Measurements from ENCODE around the gene CDC23. TPM values are rescaled to one million over a fixed set of nuclear protein-coding genes. Genes with fewer than 3 reads are reported as not detected.
"Not testable (repeated sequence)": the region's sequence is repeated elsewhere in the genome, so short reads cannot be mapped to it uniquely, and the experiment has no call there.

The CDC23 gene, protein sequence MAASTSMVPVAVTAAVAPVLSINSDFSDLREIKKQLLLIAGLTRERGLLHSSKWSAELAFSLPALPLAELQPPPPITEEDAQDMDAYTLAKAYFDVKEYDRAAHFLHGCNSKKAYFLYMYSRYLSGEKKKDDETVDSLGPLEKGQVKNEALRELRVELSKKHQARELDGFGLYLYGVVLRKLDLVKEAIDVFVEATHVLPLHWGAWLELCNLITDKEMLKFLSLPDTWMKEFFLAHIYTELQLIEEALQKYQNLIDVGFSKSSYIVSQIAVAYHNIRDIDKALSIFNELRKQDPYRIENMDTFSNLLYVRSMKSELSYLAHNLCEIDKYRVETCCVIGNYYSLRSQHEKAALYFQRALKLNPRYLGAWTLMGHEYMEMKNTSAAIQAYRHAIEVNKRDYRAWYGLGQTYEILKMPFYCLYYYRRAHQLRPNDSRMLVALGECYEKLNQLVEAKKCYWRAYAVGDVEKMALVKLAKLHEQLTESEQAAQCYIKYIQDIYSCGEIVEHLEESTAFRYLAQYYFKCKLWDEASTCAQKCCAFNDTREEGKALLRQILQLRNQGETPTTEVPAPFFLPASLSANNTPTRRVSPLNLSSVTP
- total RNA-seq = 18.1 TPM
- long read RNA-seq, transcript CDC23-202 (16 exons, 3,155 nt) = major isoform, 21 of 26 reads
- long read RNA-seq, partial matches to known transcripts = 3 of 26 reads
- long read RNA-seq, other reads (novel, unspliced or antisense) = 0 of 26 reads

DNA sequence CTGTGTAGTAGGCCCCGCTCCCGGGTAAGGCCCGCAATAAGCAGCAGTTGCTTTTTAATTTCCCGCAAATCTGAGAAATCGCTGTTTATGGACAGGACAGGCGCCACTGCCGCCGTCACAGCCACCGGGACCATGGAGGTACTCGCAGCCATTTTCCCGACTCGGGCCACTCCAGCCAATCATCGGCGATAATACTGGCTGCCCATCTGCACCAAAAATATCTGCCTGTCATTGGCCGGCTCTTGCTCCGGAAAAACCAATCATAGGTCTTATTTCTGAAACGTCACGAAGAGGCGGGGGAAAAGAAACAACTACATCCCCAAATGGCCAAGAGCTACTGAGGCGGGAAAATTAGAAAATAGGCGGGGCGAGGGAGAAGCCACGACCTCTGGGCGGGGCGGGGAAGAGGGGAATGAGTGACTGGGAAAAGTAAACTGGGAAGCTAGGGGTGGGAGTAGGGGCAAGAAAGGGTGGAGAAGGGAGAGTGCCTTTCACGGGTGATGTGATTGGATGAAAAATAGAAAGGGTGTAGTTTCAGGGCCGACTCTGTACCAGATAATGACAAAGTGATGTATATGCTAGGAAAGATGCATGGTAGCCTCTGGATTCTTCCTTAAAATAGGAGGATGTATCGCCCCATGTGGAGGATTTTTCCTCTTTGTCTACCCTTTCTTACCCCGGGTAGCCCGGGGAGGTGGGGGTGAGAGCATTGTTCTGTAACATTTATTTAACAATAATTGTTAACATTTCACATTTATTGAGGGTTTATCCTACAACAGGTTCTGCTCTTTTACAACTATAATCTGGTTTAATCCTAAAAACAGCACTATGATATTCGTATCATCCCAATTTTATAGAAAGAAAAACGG is at the start of gene CDC23:
CDC23 (minus strand) TSS at position 163 of the 869 bp plus-strand sequence; CDS start at position 152, 11 bp downstream.
- DNase-seq (ENCODE audit: low spot score) = peak; percentile 94

DNA sequence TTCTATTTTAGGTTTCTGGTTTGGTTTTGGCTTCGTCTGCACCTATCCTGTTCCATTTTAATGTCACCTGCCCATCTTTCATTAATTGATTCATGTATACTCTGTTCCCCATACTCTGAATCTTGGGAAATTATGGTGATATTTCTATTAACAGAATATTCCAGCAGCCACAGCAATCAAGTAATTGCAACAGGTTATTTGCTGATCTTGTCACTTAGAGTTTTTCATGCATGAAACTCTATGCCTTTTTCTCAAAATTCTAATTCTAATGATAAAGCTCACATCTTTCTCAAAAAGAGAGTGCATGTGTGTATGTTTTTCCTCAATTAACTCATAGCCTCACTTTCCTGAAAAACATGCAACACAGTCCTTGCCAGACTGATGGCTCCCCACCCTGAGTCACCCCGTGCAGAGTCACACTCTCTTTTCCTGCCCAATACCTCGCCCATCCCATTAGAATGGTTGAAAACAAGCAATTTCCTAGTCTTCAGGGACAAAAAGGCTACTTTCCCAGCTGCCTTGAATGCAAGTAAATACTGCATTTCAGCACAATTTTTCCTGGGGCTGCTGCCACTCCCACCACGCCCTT is 45.7 kb upstream of the CDC23 start:
- no peak for DNase-seq (ENCODE audit: low spot score)

DNA sequence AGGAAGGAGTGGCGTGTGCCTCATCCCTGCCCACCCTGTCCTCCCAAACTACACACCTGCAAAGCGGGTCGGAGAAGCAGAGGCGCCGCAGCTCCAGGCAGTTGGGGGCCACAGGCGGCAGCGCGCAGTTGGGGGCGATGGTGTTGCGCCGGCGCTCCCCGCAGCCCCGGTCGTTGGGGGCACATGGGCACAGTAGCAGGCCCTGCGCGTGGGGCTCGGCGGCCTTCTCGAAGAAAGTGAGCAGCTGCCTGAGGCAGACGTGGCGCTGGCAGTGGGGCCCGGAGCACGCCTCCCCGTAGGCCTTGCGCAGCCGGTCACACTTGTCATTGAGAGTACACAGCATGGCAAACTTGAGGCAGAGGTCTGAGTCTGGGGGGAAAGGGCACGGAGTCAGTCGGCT is 44.5 kb upstream of the CDC23 start:
- no peak for DNase-seq (ENCODE audit: low spot score)

DNA sequence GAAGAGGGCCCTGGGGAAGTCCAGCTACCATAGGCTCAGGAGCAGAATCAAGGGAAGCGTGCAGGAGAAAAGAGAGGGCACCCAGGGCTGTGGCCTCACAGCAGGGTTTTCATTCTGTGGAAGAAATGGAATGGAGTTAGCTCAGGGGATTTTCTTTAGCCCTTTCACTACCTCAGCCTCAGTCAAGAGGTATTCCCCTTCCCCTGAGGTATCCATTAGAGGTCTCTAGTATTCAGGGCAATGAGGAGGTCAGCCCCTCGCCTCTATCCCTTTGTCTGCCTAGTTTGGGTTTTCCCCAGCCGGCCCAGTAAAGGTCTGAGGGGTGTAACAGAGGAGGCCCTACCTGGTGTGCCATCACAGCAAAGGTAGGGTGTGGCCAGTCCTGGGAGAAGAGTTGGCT is 39.8 kb upstream of the CDC23 start:
- no peak for DNase-seq (ENCODE audit: low spot score)

DNA sequence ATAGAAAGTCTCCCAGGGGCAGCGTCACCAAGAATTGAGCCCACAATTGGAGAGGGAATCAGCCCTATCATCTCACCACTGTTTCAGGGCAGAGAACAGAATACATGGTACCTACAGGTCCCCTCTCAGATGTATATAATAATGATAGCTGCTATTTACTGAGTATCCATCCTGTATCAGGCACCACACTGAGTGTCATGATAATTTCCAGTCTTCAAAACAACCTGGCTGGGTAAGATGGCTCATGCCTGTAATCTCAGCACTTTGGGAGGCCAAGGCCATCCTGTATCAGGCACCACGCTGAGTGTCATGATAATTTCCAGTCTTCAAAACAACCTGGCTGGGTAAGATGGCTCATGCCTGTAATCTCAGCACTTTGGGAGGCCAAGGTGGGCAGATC is 34.7 kb upstream of the CDC23 start:
- DNase-seq (ENCODE audit: low spot score) = not testable (repeated sequence)

DNA sequence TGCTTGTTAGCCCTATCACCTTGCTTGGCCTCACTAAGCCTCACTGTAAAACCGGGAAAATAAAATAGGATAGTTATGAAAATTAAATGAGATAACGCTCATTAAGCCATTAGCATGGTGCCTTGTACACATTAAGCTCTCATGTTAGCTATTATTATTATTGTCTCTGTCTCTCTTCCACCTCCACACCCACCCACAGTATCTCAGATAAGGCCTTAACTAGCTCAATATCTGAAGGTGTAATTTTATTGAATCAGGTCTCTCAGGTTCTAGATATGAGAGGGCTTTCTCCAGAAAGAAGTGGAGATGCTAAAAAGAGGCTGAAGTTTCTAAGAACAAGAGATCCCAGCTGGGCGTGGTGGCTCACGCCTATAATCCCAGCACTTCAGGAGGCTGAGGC is 33.7 kb upstream of the CDC23 start:
- DNase-seq (ENCODE audit: low spot score) = no peak

DNA sequence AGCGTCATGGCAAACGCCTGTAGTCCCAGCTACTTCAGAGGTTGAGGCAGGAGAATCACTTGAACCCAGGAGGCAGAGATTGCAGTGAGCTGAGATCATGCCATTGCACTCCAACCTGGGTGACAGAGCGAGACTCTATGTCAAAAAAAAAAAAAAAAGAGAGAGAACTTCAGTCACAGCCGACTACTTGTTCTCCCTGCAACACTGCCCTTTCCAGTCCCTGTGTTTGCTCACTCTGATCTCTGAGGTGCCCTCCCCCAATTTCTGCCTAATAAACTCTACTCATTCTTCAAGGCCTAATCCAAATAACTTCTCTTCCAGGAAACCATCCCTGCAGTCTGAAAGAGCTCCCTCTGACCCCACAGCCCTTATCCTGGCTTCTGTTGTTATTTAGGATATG is 33.2 kb upstream of the CDC23 start:
- no peak for DNase-seq (ENCODE audit: low spot score)

DNA sequence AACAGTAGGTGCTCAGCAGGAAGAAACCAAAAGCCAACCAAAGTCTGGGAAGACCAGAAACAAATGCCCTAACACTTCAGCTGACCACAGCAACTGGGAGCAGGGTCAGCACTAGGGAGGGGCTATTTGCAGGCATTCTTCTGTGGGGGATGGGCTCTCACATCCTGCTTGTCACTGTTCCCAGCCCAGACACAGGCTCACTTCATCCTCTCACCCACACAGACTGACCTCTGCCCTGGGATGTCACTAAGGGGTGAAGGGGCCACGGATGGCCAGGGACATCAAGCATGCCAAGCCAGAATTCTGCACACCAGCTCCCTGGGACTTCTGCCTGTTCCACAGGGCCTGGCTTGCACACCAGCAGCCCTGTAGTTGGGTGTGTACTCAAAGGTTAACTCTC is 32.6 kb upstream of the CDC23 start:
- DNase-seq (ENCODE audit: low spot score) = no peak

DNA sequence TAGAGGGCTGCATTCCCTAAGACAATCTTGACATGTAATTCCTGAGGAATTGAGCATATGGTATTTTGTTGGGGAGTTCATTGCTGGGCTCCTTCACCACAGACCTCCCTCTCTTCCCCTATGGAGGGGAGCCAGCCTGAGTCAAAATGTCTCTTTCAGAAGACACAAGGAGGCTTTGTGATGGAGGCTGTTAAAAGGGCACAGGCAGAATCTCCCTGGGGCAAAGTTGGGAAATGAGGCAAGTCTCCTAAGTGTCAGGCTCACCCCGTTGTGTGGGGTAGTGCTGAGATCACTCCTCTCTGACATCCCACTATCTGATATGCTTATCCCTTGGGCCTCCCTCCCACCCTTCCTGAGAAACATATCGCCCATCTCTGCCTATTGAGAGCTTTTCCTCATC is 30.7 kb upstream of the CDC23 start:
- DNase-seq (ENCODE audit: low spot score) = no peak

DNA sequence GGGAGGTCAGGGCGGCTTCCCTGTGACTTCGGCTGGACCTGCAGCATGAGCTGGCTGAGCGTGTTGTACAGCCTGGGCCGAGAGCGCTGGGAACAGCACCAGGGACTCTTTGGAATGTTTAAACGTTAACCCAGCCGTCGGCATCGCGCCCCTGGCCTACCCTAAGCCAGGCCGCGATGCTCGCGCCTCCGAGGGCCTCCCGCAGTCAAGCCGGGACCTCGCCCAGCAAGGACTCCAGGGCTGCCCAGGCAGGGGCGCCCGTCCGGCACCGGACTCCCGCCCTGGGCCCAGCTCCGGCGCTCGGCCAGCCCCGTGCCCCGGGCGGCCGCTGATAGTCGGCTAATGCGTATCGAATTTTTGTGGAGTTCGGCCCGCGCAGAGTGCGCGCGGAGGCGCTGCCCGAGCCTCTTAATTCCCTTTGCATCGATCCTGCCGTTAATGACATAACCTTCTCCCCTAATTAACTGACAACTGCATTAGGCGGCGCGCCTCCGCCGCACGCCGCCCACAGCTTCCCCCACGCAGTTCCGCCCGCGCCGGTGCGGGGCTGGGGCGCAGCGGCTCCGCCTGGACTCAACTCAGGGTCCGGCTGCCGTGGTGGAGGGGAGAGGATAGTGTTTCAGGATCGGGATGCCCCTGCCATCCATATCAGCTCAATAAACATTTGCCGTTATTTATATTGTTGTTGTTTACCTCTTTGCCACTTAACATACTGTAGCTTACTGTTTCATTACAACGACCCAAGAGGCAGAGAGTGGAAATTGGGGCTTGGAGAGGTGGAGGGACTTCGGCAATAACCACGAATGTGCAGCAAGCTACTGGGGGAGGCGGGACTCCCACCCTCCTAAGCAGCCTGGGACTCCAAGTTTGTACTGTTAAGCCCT is 28.8 kb upstream of the CDC23 start:
- no peak for DNase-seq (ENCODE audit: low spot score)

DNA sequence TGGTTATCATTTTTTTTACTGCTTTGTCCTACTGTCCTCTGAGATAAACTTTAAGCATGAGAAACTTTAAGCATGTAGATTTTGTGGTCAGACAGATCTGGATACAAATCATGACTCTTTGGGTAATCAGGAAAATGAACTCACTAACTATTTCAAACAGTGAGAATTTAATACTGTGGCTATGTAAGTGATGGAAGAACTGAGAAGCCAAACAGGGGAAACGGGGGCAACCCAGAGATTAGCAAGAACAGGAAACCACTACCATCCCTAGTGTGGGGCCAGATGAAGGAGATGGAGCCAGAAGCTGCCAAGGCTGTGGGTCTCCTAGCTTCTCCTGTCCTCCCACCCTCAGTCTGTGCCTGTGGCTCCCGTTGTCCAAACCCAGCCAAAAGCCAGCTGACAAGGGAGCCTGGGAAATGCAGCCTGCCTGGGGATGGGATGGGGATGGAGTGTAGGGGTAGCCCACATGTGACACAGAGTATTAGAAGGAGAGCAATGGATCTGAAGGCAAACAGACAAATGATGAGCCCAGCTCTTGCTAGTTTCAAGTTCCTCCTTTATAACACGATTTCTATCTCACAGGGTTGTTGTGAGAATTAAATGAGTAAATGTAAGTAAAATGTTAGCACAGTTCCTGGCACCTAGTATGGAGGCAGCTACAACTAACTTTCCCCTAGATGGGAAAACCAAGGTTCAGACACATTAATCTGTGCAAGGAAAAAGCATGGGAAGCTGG is 27.7 kb upstream of the CDC23 start:
- no peak for DNase-seq (ENCODE audit: low spot score)

DNA sequence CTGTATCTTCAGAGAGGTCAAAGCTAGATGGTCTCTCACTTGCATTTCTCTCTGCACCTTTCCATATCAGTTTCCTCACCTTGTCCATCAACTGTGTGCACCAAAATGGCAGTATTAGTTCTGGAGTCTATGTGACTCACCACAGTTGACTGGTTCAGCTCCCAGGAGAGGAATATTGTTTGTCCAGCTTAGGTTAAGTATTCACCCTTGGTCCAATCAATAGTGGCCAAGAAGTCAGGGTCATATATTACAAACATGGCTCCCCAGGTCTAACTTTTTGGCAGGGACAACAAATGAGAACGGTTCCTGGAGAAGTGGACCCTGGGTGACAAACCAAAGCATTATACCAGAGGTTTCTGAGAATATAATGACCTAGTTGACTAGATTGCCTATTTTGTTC is 24.9 kb upstream of the CDC23 start:
- no peak for DNase-seq (ENCODE audit: low spot score)

DNA sequence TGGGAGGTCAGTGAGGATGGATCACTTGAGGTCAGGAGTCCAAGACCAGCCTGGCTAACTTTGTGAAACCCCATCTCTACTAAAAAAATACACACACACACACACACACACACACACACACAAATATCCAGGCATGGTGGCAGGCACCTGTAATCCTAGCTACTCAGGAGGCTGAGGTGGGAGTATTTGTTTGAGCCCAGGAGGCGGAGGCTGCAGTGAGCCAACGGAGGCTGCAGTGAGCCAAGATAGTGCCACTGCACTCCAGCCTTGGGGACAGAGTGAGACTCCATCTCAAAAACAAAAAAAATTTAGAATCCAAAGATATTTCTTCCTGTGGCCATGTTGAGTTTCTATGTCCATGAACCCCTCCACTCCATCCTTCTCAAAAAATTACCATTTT is 21.5 kb upstream of the CDC23 start:
- no peak for DNase-seq (ENCODE audit: low spot score)

DNA sequence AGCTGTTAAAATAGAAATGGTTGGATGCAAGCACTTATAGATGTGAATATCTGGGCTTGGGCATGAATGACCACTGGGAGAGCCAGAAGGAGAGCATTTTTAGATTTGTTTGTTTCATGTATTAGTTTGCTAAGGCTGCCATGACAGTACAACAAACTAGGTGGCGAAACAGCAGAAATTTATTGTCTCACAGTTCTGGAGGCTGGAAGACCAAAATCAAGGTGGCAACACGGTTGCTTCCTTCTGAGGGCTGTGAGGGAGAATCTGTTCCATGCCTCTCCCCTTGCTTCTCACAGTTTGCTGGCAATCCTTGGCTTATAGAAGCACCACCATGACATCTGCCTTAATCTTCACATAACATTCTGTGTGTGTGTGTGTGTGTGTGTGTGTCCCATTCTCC is 20.2 kb upstream of the CDC23 start:
- no peak for DNase-seq (ENCODE audit: low spot score)

DNA sequence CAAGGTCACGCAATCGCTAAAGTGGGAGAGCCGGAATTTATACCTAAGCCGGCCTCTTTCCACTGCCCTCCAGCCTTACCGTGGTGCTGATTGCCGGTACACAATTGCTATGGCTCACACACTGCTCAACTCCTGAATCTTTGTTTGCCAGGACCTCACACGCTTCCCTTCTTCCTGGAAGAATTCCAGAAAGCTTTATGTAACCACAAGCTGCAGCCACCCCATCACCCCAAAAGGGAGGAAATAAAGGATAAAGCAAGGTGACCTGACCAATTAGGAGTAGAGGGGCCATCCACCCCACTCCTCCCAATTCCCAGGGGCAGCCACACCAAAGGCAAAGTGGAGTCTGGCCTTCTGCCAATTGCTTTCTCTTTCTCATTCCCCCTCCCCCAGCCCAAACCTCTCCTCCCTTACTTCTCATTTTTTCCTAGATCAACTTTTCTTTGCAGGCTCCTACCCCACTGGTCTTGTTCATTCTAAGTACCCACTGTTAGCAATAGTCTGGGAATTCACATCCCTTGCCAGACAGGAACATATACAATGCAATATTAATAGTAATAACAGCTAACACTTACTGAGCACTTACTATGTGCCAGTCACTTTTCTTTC is 18.0 kb upstream of the CDC23 start:
- no peak for DNase-seq (ENCODE audit: low spot score)

DNA sequence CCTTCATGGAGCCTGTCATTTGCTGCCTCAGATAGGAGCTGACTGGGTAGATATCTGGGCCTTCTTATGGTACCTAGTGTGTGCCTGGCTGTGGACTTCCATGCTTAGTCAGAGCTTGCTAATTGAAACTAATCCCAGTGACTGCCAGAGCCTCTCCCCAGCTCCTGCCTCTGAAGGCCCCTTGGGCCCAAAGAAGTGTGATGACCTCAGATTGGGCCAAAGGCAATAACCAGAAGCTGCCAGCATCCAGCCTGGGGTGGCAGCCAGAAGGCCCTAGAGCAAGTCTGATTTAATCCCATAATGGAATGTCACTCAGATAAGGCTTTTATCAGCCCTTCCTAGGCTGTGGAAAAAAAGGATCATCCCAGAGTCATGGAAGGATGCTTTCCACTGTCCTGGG is 17.1 kb upstream of the CDC23 start:
- no peak for DNase-seq (ENCODE audit: low spot score)

DNA sequence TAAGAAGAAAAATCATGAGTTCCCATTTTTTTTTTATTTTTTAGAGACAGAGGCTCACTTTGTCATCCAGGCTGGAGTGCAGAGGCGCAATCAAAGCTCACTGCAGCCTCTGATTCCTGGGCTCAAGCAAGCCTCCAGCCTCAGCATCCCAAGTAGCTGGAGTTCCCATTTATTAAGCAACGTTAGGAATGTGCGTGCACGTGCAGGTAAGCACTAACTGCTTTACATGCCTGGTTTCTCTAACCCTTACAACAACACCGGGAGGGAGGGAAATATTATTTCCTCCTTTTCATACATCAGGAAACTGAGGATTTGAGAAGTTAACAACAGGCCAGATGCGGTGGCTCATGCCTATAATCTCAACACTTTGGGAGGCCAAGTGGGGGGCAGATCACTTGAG is 16.3 kb upstream of the CDC23 start:
- DNase-seq (ENCODE audit: low spot score) = no peak

DNA sequence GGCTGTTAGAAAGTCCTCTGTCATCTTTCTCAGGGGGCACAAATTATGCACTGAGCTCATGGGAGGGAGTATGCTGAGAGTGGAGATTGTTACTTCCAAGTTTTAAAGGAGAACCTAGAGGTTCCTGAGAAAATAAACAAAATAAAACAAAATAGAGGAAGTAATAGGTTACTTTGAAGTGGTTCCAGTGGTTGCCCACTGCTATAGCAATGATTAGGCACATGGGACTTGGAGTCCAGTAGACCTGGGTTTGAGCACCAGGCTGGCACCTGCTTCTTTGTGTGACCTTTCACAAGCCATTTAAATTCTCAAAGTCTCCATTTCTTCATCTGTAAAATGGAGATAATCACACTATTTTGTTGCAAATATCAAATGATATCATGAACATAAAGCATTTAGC is 13.8 kb upstream of the CDC23 start:
- DNase-seq (ENCODE audit: low spot score) = no peak

DNA sequence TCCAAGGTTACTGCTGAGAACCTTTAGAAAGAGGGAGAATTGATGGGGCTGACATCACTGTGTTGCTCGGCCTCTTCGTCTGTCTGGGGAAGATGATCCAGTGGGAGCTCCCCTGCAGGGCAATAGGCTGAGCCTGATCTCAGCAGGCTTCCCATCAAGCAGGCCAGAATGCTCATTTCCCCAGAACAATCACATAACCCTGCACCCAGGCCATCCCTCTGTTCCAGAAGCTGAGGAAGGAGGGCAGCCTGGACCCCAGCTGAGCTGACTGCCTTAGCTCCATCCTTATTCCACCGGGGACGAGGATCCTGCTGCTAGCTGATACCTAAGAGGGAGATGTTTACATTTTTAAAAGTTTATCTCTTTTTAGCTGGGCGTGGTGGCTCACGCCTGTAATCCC is 11.6 kb upstream of the CDC23 start:
- no peak for DNase-seq (ENCODE audit: low spot score)

All from mesenteric fat pad (tissue), 1 donor.